IPS-15b (cell line): ENCODE measurements around the gene ZBTB21.
"Not testable (repeated sequence)": the region's sequence is repeated elsewhere in the genome, so short reads cannot be mapped to it uniquely, and the experiment has no call there.

Source experiments
- H3K27me3 ChIP-seq: one replicate; pipeline ENCODE4 v1.6.1; 2013; ENCODE audit warnings: low read length; ENCODE audit not compliant: control insufficient read depth, insufficient read depth
- H3K36me3 ChIP-seq: one replicate; pipeline ENCODE4 v1.6.1; 2013; ENCODE audit warnings: low read length; ENCODE audit not compliant: control insufficient read depth, insufficient read depth
- H3K4me1 ChIP-seq: one replicate; pipeline ENCODE4 v1.6.1; 2013; ENCODE audit warnings: mild to moderate bottlenecking, low read length; ENCODE audit not compliant: control insufficient read depth, insufficient read depth
- H3K4me3 ChIP-seq: one replicate; pipeline ENCODE4 v1.5.1; 2013; ENCODE audit warnings: low read depth, low read length
- H3K9ac ChIP-seq: one replicate; pipeline ENCODE4 v1.6.1; 2013; ENCODE audit warnings: low read depth, mild to moderate bottlenecking, low read length
- H3K9me3 ChIP-seq: one replicate; pipeline ENCODE4 v1.6.1; 2013; ENCODE audit warnings: mild to moderate bottlenecking, low read length; ENCODE audit not compliant: control insufficient read depth, insufficient read depth

ZBTB21 gene

GRCh38 chr21:41952568-41953248 lies 57.5 kb downstream of the ZBTB21 start:
- peak overlapping the region; percentile 47 for H3K4me3 ChIP-seq
- H3K9ac ChIP-seq, result no peak overlapping the region
- H3K36me3 ChIP-seq, result no peaks in the 10 kb centered on the region
- no peaks in the 10 kb centered on the region for H3K9me3 ChIP-seq
- peaks cover 15% of the 10 kb centered on the region for H3K4me1 ChIP-seq
- peaks cover 12% of the 10 kb centered on the region for H3K27me3 ChIP-seq

- Histone ChIP-seq H3K27me3 (peaks cover 12% of the 10 kb centered on the region), H3K4me1 (peaks cover 15% of the 10 kb centered on the region), H3K36me3 (no peaks in the 10 kb centered on the region), H3K9me3 (no peaks in the 10 kb centered on the region), H3K4me3 (no peak overlapping the region), H3K9ac (no peak overlapping the region)
These were observed 58.1 kb downstream of the ZBTB21 start for GRCh38 chr21:41951876-41952567.

GRCh38 chr21:41950941-41951351 lies 59.2 kb downstream of the ZBTB21 start:
- H3K4me1 ChIP-seq, result peaks cover 15% of the 10 kb centered on the region
- no peaks in the 10 kb centered on the region for H3K9me3 ChIP-seq
- H3K4me3 ChIP-seq, result peak overlapping the region; percentile 27
- peaks cover 12% of the 10 kb centered on the region for H3K27me3 ChIP-seq
- H3K36me3 ChIP-seq, result no peaks in the 10 kb centered on the region
- H3K9ac ChIP-seq, result no peak overlapping the region

GRCh38 chr21:41949631-41950030 lies 60.5 kb downstream of the ZBTB21 start:
- H3K27me3 ChIP-seq, result peaks cover 12% of the 10 kb centered on the region
- H3K4me1 ChIP-seq, result peaks cover 15% of the 10 kb centered on the region
- H3K4me3 ChIP-seq, H3K9me3 ChIP-seq, H3K36me3 ChIP-seq, H3K9ac ChIP-seq: not testable (repeated sequence)

- no peaks in the 10 kb centered on the region for H3K36me3 ChIP-seq
- H3K4me3 ChIP-seq, result no peak overlapping the region
- H3K9me3 ChIP-seq, result no peaks in the 10 kb centered on the region
- H3K9ac ChIP-seq, result no peak overlapping the region
- H3K27me3 ChIP-seq, result peaks cover 12% of the 10 kb centered on the region
- peaks cover 15% of the 10 kb centered on the region for H3K4me1 ChIP-seq
These were observed 61.3 kb downstream of the ZBTB21 start for GRCh38 chr21:41948901-41949300.

GRCh38 chr21:41948078-41948895 lies 61.9 kb downstream of the ZBTB21 start:
- peaks cover 15% of the 10 kb centered on the region for H3K4me1 ChIP-seq
- H3K27me3 ChIP-seq, result peaks cover 12% of the 10 kb centered on the region
- no peak overlapping the region for H3K4me3 ChIP-seq
- H3K36me3 ChIP-seq, result no peaks in the 10 kb centered on the region
- no peaks in the 10 kb centered on the region for H3K9me3 ChIP-seq
- H3K9ac ChIP-seq, result no peak overlapping the region

GRCh38 chr21:41945982-41946381 lies 64.2 kb downstream of the ZBTB21 start:
- Histone ChIP-seq H3K4me1 (peaks cover 6% of the 10 kb centered on the region), H3K9ac (no peak overlapping the region), H3K36me3 (no peaks in the 10 kb centered on the region), H3K4me3 (no peak overlapping the region), H3K9me3 (no peaks in the 10 kb centered on the region), H3K27me3 (no peaks in the 10 kb centered on the region)

- H3K27me3 ChIP-seq, result no peaks in the 10 kb centered on the region
- no peaks in the 10 kb centered on the region for H3K36me3 ChIP-seq
- no peak overlapping the region for H3K9ac ChIP-seq
These were observed 66.3 kb downstream of the ZBTB21 start for GRCh38 chr21:41943851-41944250.

GRCh38 chr21:41942457-41942856 lies 67.7 kb downstream of the ZBTB21 start:
- Histone ChIP-seq H3K4me1 (no peaks in the 10 kb centered on the region), H3K4me3 (no peak overlapping the region)

More at GRCh38 chr21:41943851-41944250, 66.3 kb downstream of the ZBTB21 start:
- no peaks in the 10 kb centered on the region for H3K9me3 ChIP-seq
- H3K4me1 ChIP-seq, result no peaks in the 10 kb centered on the region
- H3K4me3 ChIP-seq, result no peak overlapping the region

GRCh38 chr21:41941941-41942340 lies 68.2 kb downstream of the ZBTB21 start:
- no peak overlapping the region for H3K4me3 ChIP-seq
- no peaks in the 10 kb centered on the region for H3K36me3 ChIP-seq
- no peaks in the 10 kb centered on the region for H3K4me1 ChIP-seq
- H3K27me3 ChIP-seq, result no peaks in the 10 kb centered on the region
- H3K9ac ChIP-seq, result peak overlapping the region; percentile 8
- no peaks in the 10 kb centered on the region for H3K9me3 ChIP-seq

More at GRCh38 chr21:41942457-41942856, 67.7 kb downstream of the ZBTB21 start:
- H3K27me3 ChIP-seq, result no peaks in the 10 kb centered on the region
- H3K9me3 ChIP-seq, result no peaks in the 10 kb centered on the region
- H3K9ac ChIP-seq, result peak overlapping the region; percentile 8
- H3K36me3 ChIP-seq, result no peaks in the 10 kb centered on the region

- no peak overlapping the region for H3K4me3 ChIP-seq
- no peak overlapping the region for H3K9ac ChIP-seq
- no peaks in the 10 kb centered on the region for H3K4me1 ChIP-seq
- H3K36me3 ChIP-seq, result no peaks in the 10 kb centered on the region
- no peaks in the 10 kb centered on the region for H3K9me3 ChIP-seq
- H3K27me3 ChIP-seq, result no peaks in the 10 kb centered on the region
These were observed 69.7 kb downstream of the ZBTB21 start for GRCh38 chr21:41940431-41940830.
